Right atrium auricular region (tissue), 2 donors: ENCODE data around the gene DPYD. TPM values are rescaled to one million over a fixed set of nuclear protein-coding genes. Genes with fewer than 3 reads are reported as not detected.

Experiments
- DNase-seq: peaks from one replicate; pipeline ENCODE4 v3.0.0-alpha.2; 2019; ENCODE audit warnings: low spot score
- H3K27ac ChIP-seq, 2 donors: fragments of 200-600 bp; sonication (generic); 1 replicate in 1 of 2; 2 replicates in 1 of 2; pipeline ENCODE4 v1.5.1; 2016 to 2019
- H3K27me3 ChIP-seq, 2 donors: fragments of 200-600 bp; sonication (generic); one replicate each; pipeline versions ENCODE4 v1.5.1 to v1.6.0; 2017 to 2019
- H3K36me3 ChIP-seq: fragments of 200-600 bp; sonication (generic); one replicate; pipeline ENCODE4 v1.5.1; 2016
- H3K4me1 ChIP-seq, 2 donors: fragments of 200-600 bp; sonication (generic); one replicate each; pipeline versions ENCODE4 v1.5.1 to v1.6.0; 2017 to 2019
- H3K4me3 ChIP-seq, 2 donors: fragments of 200-600 bp; sonication (generic); 1 replicate in 1 of 2; 2 replicates in 1 of 2; pipeline ENCODE4 v1.5.1; 2017 to 2019; ENCODE audit warnings: mild to moderate bottlenecking in 1 of 2, moderate library complexity in 1 of 2
- H3K9me3 ChIP-seq, 2 donors: fragments of 200-600 bp; sonication (generic); one replicate each; pipeline ENCODE4 v1.5.1; 2019
- total RNA-seq, 2 donors: library from RNA; depleted of rRNA; stranded (reverse); fragments of >200 nt; gene quantifications; one replicate each; pipeline ENCODE4 v1.1.0, GENCODE V29; 2016
- TF ChIP-seq, protein P1 (sequence below), 2 donors: fragments of 200-600 bp; sonication (generic); IDR thresholded peaks; one replicate each; pipeline ENCODE4 v1.5.1; 2019; ENCODE audit warnings: antibody characterized with exemption in 2 of 2

The DPYD gene
- total RNA-seq, 2 donors from 2014 or later: 11.3 to 14.5 TPM

DNA sequence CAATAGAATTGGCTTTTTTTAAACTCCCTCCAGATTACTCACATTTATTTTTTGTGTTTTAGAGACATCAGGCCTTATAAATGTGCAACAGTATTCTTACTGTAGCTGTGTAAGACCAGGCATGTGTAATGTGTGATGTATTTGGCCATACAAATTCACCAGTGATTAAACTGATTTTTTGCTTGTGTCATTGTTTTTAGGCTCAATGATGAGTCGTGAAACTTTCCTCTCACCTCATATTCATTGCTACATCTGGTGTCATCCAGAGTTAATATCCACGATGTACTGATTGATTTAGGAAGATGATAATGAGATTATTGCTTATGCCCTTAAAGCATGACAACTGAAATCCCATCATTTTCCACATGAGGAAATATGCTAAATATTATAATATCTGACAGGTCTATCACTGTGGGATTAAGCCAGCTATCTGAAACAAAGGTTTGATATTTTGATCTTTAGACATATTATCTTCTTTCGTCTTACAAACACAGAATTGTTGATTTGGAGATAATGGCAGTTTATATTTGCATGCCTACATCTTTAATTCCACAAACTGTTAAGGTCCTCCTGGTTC is 711.4 kb downstream of the DPYD start:
- TF ChIP-seq, protein P1, sequence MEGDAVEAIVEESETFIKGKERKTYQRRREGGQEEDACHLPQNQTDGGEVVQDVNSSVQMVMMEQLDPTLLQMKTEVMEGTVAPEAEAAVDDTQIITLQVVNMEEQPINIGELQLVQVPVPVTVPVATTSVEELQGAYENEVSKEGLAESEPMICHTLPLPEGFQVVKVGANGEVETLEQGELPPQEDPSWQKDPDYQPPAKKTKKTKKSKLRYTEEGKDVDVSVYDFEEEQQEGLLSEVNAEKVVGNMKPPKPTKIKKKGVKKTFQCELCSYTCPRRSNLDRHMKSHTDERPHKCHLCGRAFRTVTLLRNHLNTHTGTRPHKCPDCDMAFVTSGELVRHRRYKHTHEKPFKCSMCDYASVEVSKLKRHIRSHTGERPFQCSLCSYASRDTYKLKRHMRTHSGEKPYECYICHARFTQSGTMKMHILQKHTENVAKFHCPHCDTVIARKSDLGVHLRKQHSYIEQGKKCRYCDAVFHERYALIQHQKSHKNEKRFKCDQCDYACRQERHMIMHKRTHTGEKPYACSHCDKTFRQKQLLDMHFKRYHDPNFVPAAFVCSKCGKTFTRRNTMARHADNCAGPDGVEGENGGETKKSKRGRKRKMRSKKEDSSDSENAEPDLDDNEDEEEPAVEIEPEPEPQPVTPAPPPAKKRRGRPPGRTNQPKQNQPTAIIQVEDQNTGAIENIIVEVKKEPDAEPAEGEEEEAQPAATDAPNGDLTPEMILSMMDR (IDR thresholded peaks at IDR 0.05): no peak
- Histone ChIP-seq H3K4me1 (peaks cover 0 to 4% of the 10 kb centered on the region in 2 donors), H3K36me3 (no peaks in the 10 kb centered on the region), H3K27me3 (no peaks in the 10 kb centered on the region), H3K9me3 (no peaks in the 10 kb centered on the region), H3K27ac (no peak overlapping the region), H3K4me3 (no peak overlapping the region)
- DNase-seq: no peak

DNA sequence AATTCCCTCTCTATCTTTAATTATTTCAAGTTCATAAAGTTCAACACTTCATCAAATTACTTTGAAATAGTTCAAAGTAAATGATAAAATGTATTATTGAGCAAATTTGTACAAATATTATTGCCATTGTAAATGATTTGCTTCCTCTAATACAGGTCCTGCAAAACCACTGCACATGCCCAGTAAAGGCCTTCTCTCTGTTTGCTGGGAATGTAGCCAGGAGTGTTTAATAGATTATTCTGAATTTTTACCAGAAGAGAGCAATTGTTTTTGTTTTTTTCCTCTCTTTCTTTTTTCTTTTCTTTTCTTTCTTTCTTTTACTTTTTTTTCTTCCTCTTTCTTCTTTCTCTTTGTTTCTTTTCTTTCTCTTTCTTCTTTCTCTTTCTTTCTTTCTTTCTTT is 713.0 kb downstream of the DPYD start:
- no peaks in the 10 kb centered on the region for H3K36me3 ChIP-seq
- no peaks in the 10 kb centered on the region for H3K27me3 ChIP-seq

DNA sequence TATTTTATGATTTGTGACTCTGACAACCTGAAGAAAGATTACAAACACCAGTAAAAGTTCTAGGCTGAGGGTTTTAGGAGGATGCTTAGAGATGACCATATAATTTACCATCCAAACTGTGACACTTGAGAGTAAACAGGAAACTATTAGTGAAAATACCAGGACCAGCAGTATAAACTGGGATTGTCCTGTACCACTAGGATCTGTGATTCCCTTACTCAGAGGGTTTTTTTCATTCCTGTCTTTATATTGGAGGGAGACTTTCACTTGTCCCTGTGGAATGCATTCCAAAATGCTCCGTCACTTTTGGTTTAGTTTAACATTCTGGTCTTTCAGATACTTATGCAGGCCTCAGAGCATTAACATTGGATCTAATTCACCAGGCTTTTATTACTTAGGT is 716.4 kb downstream of the DPYD start:
- H3K36me3 ChIP-seq: no peaks in the 10 kb centered on the region
- H3K4me1 ChIP-seq: peaks cover 0 to 5% of the 10 kb centered on the region in 2 donors
- TF ChIP-seq, protein P1 (IDR thresholded peaks at IDR 0.05): no peak
- H3K27me3 ChIP-seq: no peaks in the 10 kb centered on the region
- H3K4me3 ChIP-seq: no peak overlapping the region
- no peak overlapping the region for H3K27ac ChIP-seq
- no peaks in the 10 kb centered on the region for H3K9me3 ChIP-seq
- DNase-seq: no peak

More for the DNA sequence above, 713.0 kb downstream of the DPYD start:
- no peaks in the 10 kb centered on the region for H3K9me3 ChIP-seq
- DNase-seq: no peak
- H3K4me3 ChIP-seq: no peak overlapping the region
- no peak overlapping the region for H3K27ac ChIP-seq
- TF ChIP-seq, protein P1 (IDR thresholded peaks at IDR 0.05): no peak
- peaks cover 0 to 5% of the 10 kb centered on the region in 2 donors for H3K4me1 ChIP-seq

DNA sequence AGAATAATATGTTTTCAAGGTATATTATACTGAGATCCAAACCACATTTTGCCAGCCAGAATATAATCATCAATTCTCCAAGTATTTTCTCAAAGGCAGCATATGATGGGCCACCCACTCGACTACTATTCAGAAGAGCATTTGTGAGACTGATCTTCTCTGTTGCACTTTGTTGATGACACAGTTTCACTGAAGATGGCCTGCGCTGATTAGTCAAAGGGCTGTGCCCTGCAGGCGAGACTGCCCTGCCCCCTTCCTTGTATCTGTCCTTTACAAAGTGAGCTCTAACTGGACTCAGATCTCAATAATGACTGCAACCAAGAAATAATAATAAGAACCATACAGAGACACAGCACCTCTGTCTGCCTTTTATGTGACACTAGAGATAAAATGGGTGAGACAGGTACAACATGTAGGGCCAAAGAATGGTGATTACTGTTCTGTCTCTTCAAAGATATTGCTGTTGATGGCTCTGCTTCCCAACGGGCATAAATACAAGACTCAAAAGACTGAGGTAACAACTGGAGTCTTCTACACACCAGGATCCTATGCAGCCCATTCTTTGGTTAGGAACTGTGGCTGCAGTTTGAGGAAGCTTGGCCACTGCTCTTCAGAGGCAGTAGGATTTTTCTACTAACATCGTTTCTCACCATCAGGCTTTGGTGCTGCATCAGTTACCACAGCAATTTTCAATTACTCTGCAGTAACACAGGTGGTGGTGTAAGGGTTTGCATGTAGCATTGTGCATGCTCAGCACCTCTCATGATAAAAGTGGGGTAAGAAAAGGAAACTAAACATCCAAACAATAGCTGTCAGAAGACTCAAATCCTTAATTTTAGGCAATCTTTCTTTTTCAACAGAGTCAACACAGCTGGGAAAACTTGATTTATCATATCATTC is 718.1 kb downstream of the DPYD start:
- no peak for DNase-seq
- H3K27ac ChIP-seq: no peak overlapping the region
- H3K4me3 ChIP-seq: no peak overlapping the region
- H3K9me3 ChIP-seq: no peaks in the 10 kb centered on the region
- H3K27me3 ChIP-seq: no peaks in the 10 kb centered on the region
- no peaks in the 10 kb centered on the region for H3K36me3 ChIP-seq
- TF ChIP-seq, protein P1 (IDR thresholded peaks at IDR 0.05): no peak
- H3K4me1 ChIP-seq: peaks cover 0 to 5% of the 10 kb centered on the region in 2 donors

DNA sequence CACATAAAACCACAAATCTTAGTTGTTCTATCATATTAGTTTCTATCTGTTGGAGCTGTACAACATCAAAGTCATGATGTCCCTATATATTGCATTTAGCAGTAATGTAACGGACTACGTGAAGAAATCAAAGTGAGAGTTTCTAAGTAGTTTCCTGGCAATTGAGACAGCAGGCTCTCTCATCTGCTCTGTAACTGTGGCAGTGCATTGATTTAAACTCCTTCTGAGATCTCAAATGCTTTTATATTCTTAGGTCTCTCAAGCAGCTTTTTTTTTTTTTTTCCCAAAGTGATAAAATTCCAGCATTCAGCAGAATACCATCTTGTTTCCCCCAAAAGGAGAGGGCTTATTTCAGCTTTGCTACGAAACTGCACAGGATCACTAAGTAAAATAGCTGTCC is 719.2 kb downstream of the DPYD start:
- Histone ChIP-seq H3K27ac (no peak overlapping the region), H3K36me3 (no peaks in the 10 kb centered on the region), H3K9me3 (no peaks in the 10 kb centered on the region), H3K4me3 (no peak overlapping the region), H3K27me3 (no peaks in the 10 kb centered on the region), H3K4me1 (peaks cover 0 to 5% of the 10 kb centered on the region in 2 donors)
- TF ChIP-seq, protein P1 (IDR thresholded peaks at IDR 0.05): no peak
- DNase-seq: no peak
